Activated CD4-positive, CD25-positive, alpha-beta regulatory T cell treated with anti-CD3 and anti-CD28 coated beads, Interleukin-2, amount 50 U/mL, for 16 hours (primary cell): ENCODE results near the gene ABCF3.
A peak's percentile ranks its signal among the peaks of the same experiment; 100 is the strongest.

Experiments used
- DNase-seq: peaks from one replicate; pipeline ENCODE4 v3.0.0-alpha.2; 2020; ENCODE audit warnings: low read depth, low spot score

Gene ABCF3

GRCh38 chr3:184167786-184168185 is 18.2 kb upstream of the ABCF3 start:
- no peak for DNase-seq

GRCh38 chr3:184168363-184169120 is 17.5 kb upstream of the ABCF3 start:
- no peak for DNase-seq

- no peak for DNase-seq
These were observed 15.8 kb upstream of the ABCF3 start for GRCh38 chr3:184169896-184170875.

GRCh38 chr3:184171562-184171961 is 14.4 kb upstream of the ABCF3 start:
- no peak for DNase-seq

GRCh38 chr3:184172681-184173373 is 13.2 kb upstream of the ABCF3 start:
- no peak for DNase-seq

- DNase-seq, result no peak
These were observed 12.7 kb upstream of the ABCF3 start for GRCh38 chr3:184173374-184173722.

- no peak for DNase-seq
These were observed 11.7 kb upstream of the ABCF3 start for GRCh38 chr3:184174284-184174645.

- DNase-seq, result peak; percentile 95
These were observed 11.1 kb upstream of the ABCF3 start, which contains the start of gene AP2M1 for GRCh38 chr3:184174646-184175492. AP2M1 (plus strand) TSS chr3:184174855; CDS start chr3:184176994, 2,139 bp downstream.

GRCh38 chr3:184175506-184175905 is 10.5 kb upstream of the ABCF3 start:
- no peak for DNase-seq

GRCh38 chr3:184175981-184176376 is 10.0 kb upstream of the ABCF3 start:
- DNase-seq, result no peak

- DNase-seq, result no peak
These were observed 9.3 kb upstream of the ABCF3 start for GRCh38 chr3:184176377-184177330.

- DNase-seq, result no peak
These were observed 8.7 kb upstream of the ABCF3 start for GRCh38 chr3:184177331-184177731.

GRCh38 chr3:184177767-184178306 is 8.2 kb upstream of the ABCF3 start:
- no peak for DNase-seq

GRCh38 chr3:184178521-184179138 is 7.4 kb upstream of the ABCF3 start:
- no peak for DNase-seq

- DNase-seq, result no peak
These were observed 5.8 kb upstream of the ABCF3 start for GRCh38 chr3:184180165-184180564.

GRCh38 chr3:184181596-184181995 is 4.4 kb upstream of the ABCF3 start:
- DNase-seq, result no peak

GRCh38 chr3:184183679-184184078 is 2.3 kb upstream of the ABCF3 start:
- no peak for DNase-seq

GRCh38 chr3:184184546-184185230 is 1.3 kb upstream of the ABCF3 start:
- no peak for DNase-seq
